ENCODE results near the gene NHERF2.

Gene NHERF2

GRCh38 chr16:1991135-1991551, 35.6 kb upstream of the NHERF2 start:
- DNase-seq (ENCODE audit: low spot score) = no peak

- no peak for DNase-seq (ENCODE audit: low spot score)
Observed at GRCh38 chr16:1991588-1991947, 35.1 kb upstream of the NHERF2 start.

GRCh38 chr16:1991948-1992703, 34.6 kb upstream of the NHERF2 start:
- DNase-seq (ENCODE audit: low spot score) = peak; percentile 40

GRCh38 chr16:1992704-1993317, 33.9 kb upstream of the NHERF2 start:
- no peak for DNase-seq (ENCODE audit: low spot score)

- peak; percentile 49 for DNase-seq (ENCODE audit: low spot score)
Observed at GRCh38 chr16:1993731-1994131, 33.0 kb upstream of the NHERF2 start.

GRCh38 chr16:1997494-1998359, 29.0 kb upstream of the NHERF2 start:
- no peak for DNase-seq (ENCODE audit: low spot score)

- DNase-seq (ENCODE audit: low spot score) = no peak
Observed at GRCh38 chr16:1998360-1998835, 28.3 kb upstream of the NHERF2 start.

GRCh38 chr16:1998852-1999801, 27.6 kb upstream of the NHERF2 start:
- no peak for DNase-seq (ENCODE audit: low spot score)

- no peak for DNase-seq (ENCODE audit: low spot score)
Observed at GRCh38 chr16:1999866-2000514, 26.7 kb upstream of the NHERF2 start.

- DNase-seq (ENCODE audit: low spot score) = no peak
Observed at GRCh38 chr16:2001035-2001434, 25.7 kb upstream of the NHERF2 start.

GRCh38 chr16:2001456-2002355, 25.0 kb upstream of the NHERF2 start:
- DNase-seq (ENCODE audit: low spot score) = no peak

- no peak for DNase-seq (ENCODE audit: low spot score)
Observed at GRCh38 chr16:2002406-2003230, 24.1 kb upstream of the NHERF2 start.

- no peak for DNase-seq (ENCODE audit: low spot score)
Observed at GRCh38 chr16:2003231-2003826, 23.4 kb upstream of the NHERF2 start.

GRCh38 chr16:2003827-2004641, 22.7 kb upstream of the NHERF2 start:
- peak; percentile 83 for DNase-seq (ENCODE audit: low spot score)

GRCh38 chr16:2004795-2005517, 21.7 kb upstream of the NHERF2 start:
- DNase-seq (ENCODE audit: low spot score) = no peak

- no peak for DNase-seq (ENCODE audit: low spot score)
Observed at GRCh38 chr16:2005646-2006045, 21.1 kb upstream of the NHERF2 start.

GRCh38 chr16:2006317-2006716, 20.4 kb upstream of the NHERF2 start:
- no peak for DNase-seq (ENCODE audit: low spot score)
